Right lobe of liver (tissue), 4 donors: Measurements from ENCODE around the gene BCAR3.

ENCODE experiments used
- POLR2A ChIP-seq: fragments of 450-650 bp; IDR thresholded peaks from one replicate; pipeline ENCODE4 v1.6.1; 2017; ENCODE audit warnings: antibody characterized with exemption, mild to moderate bottlenecking
- TF ChIP-seq, protein P1 (sequence below), 4 donors: fragments of 200-600 bp in 3 of 4; fragments of 450-650 bp in 1 of 4; IDR thresholded peaks; one replicate each; pipeline versions ENCODE4 v1.5.1 to v1.8.0; 2016 to 2022; ENCODE audit warnings: antibody characterized with exemption in 4 of 4, mild to moderate bottlenecking in 2 of 4
- donor health status: DM: no; HTN: no; CAD: no.
- donor health status: DM: no; HTN: no; CAD: no.
- donor health status: DM: no; HTN: yes; CAD: no.

DNA sequence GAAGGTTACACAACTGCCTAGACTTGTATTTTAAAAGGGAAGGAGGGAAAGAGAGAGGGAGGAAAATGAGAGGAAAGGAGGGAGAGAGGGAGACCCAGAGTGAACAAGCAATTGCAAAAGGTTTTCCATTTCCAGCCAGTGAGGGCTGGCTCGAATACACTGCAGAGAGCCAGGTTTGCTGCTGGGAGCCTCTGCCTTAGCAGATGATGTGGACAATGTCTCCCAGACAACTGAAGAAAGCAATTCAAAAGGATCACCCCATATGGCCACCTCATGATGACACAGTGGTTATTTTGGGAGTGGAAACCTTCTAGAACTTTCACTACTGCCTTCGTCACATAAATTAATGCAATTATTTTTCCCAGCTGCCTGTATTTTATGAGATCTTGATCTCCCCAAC lies 86.4 kb downstream of the BCAR3 start:
- no peak for TF ChIP-seq POLR2A
- TF ChIP-seq, protein P1, sequence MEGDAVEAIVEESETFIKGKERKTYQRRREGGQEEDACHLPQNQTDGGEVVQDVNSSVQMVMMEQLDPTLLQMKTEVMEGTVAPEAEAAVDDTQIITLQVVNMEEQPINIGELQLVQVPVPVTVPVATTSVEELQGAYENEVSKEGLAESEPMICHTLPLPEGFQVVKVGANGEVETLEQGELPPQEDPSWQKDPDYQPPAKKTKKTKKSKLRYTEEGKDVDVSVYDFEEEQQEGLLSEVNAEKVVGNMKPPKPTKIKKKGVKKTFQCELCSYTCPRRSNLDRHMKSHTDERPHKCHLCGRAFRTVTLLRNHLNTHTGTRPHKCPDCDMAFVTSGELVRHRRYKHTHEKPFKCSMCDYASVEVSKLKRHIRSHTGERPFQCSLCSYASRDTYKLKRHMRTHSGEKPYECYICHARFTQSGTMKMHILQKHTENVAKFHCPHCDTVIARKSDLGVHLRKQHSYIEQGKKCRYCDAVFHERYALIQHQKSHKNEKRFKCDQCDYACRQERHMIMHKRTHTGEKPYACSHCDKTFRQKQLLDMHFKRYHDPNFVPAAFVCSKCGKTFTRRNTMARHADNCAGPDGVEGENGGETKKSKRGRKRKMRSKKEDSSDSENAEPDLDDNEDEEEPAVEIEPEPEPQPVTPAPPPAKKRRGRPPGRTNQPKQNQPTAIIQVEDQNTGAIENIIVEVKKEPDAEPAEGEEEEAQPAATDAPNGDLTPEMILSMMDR (IDR thresholded peaks at IDR 0.05): no peak
